Measurements from ENCODE around the gene MXRA7. TPM values are rescaled to one million over a fixed set of nuclear protein-coding genes. Genes with fewer than 3 reads are reported as not detected.
A peak's percentile ranks its signal among the peaks of the same experiment; 100 is the strongest.

The MXRA7 gene
- total and polyA plus RNA-seq, 2 donors (not counting 3 experiments of a cell fraction or from before 2014, with no cell fraction given) = 49.5 to 95.8 TPM

MicroRNAs encoded within 50 kb of the gene (microRNA counts, 767-probe panel; counts per million panel counts)
- 723 counts per million, percentile 96 among the panel's probes with 10 or more counts for microRNA hsa-miR-636

Small RNAs within 50 kb of the gene (microRNA-seq; reads per million reads assigned to microRNA genes)
- gene MIR636 (ENCODE audit: borderline number of aligned reads, borderline replicate concordance) = not detected

Small RNAs within 50 kb of the gene (small RNA-seq; reads per million reads assigned to genes)
- not detected for gene AC005837.3 (ENCODE audit: insufficient read depth, insufficient read length, low read depth, low replicate concordance)
- not detected for gene RF02271 (ENCODE audit: insufficient read depth, insufficient read length, low read depth, low replicate concordance)
- gene RNU6-227P (ENCODE audit: insufficient read depth, insufficient read length, low read depth, low replicate concordance) = not detected
- gene RNU6-97P (ENCODE audit: insufficient read depth, insufficient read length, low read depth, low replicate concordance) = 2.2 reads per million, percentile 4 among the genes with 10 or more reads in this experiment
- gene RNY4P36 (ENCODE audit: insufficient read depth, insufficient read length, low read depth, low replicate concordance) = not detected

Other genes starting within 250 kb of the MXRA7 start
- not detected in 2 replicates for gene AANAT, start 243.4 kb downstream of the MXRA7 start, total RNA-seq
- gene AANAT, start 243.4 kb downstream of the MXRA7 start, polyA plus RNA-seq = not detected in 2 replicates
- 38.5 and 42.6 TPM in 2 replicates for gene RHBDF2, start 209.5 kb downstream of the MXRA7 start, total RNA-seq
- gene RHBDF2, start 209.5 kb downstream of the MXRA7 start, polyA plus RNA-seq = 25.5 and 35.0 TPM in 2 replicates
- 0.42 and 0.91 TPM in 2 replicates for gene CYGB, start 173.3 kb downstream of the MXRA7 start, total RNA-seq
- gene CYGB, start 173.3 kb downstream of the MXRA7 start, polyA plus RNA-seq = 0.22 and 0.51 TPM in 2 replicates
- not detected in 2 replicates for gene PRCD, start 170.9 kb downstream of the MXRA7 start, total RNA-seq
- gene PRCD, start 170.9 kb downstream of the MXRA7 start, polyA plus RNA-seq = not detected in 2 replicates
- 0.69 and 1.7 TPM in 2 replicates for gene ST6GALNAC2, start 125.1 kb downstream of the MXRA7 start, total RNA-seq
- 0.59 and 0.76 TPM in 2 replicates for gene ST6GALNAC2, start 125.1 kb downstream of the MXRA7 start, polyA plus RNA-seq
- gene ST6GALNAC1, start 67.2 kb downstream of the MXRA7 start, total RNA-seq = 0.55 TPM in 1 of 2 replicates, not detected in the other
- gene ST6GALNAC1, start 67.2 kb downstream of the MXRA7 start, polyA plus RNA-seq = 0.19 and 0.25 TPM in 2 replicates
- gene JMJD6, start 15.6 kb upstream of the MXRA7 start, total RNA-seq = 36.6 and 41.6 TPM in 2 replicates
- 18.4 and 19.8 TPM in 2 replicates for gene JMJD6, start 15.6 kb upstream of the MXRA7 start, polyA plus RNA-seq
- gene METTL23, start 15.9 kb upstream of the MXRA7 start, total RNA-seq = 19.5 and 20.0 TPM in 2 replicates
- 28.9 and 33.4 TPM in 2 replicates for gene METTL23, start 15.9 kb upstream of the MXRA7 start, polyA plus RNA-seq
- 303 and 307 TPM in 2 replicates for gene SRSF2, start 26.4 kb upstream of the MXRA7 start, total RNA-seq
- gene SRSF2, start 26.4 kb upstream of the MXRA7 start, polyA plus RNA-seq = 283 and 380 TPM in 2 replicates
- 27.1 and 35.2 TPM in 2 replicates for gene MFSD11, start 27.2 kb upstream of the MXRA7 start, total RNA-seq
- gene MFSD11, start 27.2 kb upstream of the MXRA7 start, polyA plus RNA-seq = 23.5 and 24.7 TPM in 2 replicates
- gene MGAT5B, start 157.4 kb upstream of the MXRA7 start, total RNA-seq = 2.1 and 2.3 TPM in 2 replicates
- gene MGAT5B, start 157.4 kb upstream of the MXRA7 start, polyA plus RNA-seq = 1.7 and 1.9 TPM in 2 replicates